ENCODE results near the gene SH2D5. TPM values are rescaled to one million over a fixed set of nuclear protein-coding genes. Genes with fewer than 3 reads are reported as not detected.

Gene SH2D5
- total RNA-seq, 1 donor from 2014 or later: 3.2 TPM

- Mint-ChIP-seq H3K4me3 (no peak overlapping the region), H3K27me3 (ENCODE audit: low read depth) (no peaks in the 10 kb centered on the region), H3K4me1 (peaks cover 15% of the 10 kb centered on the region), H3K9me3 (no peaks in the 10 kb centered on the region), H3K27ac (ENCODE audit: unreplicated experiment) (no peak overlapping the region), H3K36me3 (ENCODE audit: low read depth) (no peaks in the 10 kb centered on the region)
- TF ChIP-seq CTCF (conservative IDR thresholded peaks at IDR 0.05): no peak
- no peak for DNase-seq (ENCODE audit: low read depth, low spot score)
These were observed 34.1 kb downstream of the SH2D5 start for GRCh38 chr1:20698195-20698910.

- H3K27me3 Mint-ChIP-seq (ENCODE audit: low read depth): no peaks in the 10 kb centered on the region
- no peak overlapping the region for H3K4me3 Mint-ChIP-seq
- H3K9me3 Mint-ChIP-seq: no peaks in the 10 kb centered on the region
- DNase-seq (ENCODE audit: low read depth, low spot score): no peak
- no peak for TF ChIP-seq CTCF (conservative IDR thresholded peaks at IDR 0.05)
- no peak overlapping the region for H3K27ac Mint-ChIP-seq (ENCODE audit: unreplicated experiment)
- no peaks in the 10 kb centered on the region for H3K36me3 Mint-ChIP-seq (ENCODE audit: low read depth)
- H3K4me1 Mint-ChIP-seq: peaks cover 13% of the 10 kb centered on the region
These were observed 34.9 kb downstream of the SH2D5 start for GRCh38 chr1:20697563-20697962.

- H3K4me1 Mint-ChIP-seq: peaks cover 12% of the 10 kb centered on the region
- no peaks in the 10 kb centered on the region for H3K36me3 Mint-ChIP-seq (ENCODE audit: low read depth)
- no peaks in the 10 kb centered on the region for H3K9me3 Mint-ChIP-seq
- H3K27me3 Mint-ChIP-seq (ENCODE audit: low read depth): no peaks in the 10 kb centered on the region
- peak overlapping the region; percentile 87 for H3K4me3 Mint-ChIP-seq
- peak; percentile 99 for TF ChIP-seq CTCF (conservative IDR thresholded peaks at IDR 0.05)
- peak; percentile 91 for DNase-seq (ENCODE audit: low read depth, low spot score)
- H3K27ac Mint-ChIP-seq (ENCODE audit: unreplicated experiment): peak overlapping the region; percentile 84
These were observed 35.8 kb downstream of the SH2D5 start for GRCh38 chr1:20696397-20697333.

- H3K36me3 Mint-ChIP-seq (ENCODE audit: low read depth): no peaks in the 10 kb centered on the region
- no peak overlapping the region for H3K4me3 Mint-ChIP-seq
- no peaks in the 10 kb centered on the region for H3K27me3 Mint-ChIP-seq (ENCODE audit: low read depth)
- TF ChIP-seq CTCF (conservative IDR thresholded peaks at IDR 0.05): no peak
- no peaks in the 10 kb centered on the region for H3K9me3 Mint-ChIP-seq
- no peak overlapping the region for H3K27ac Mint-ChIP-seq (ENCODE audit: unreplicated experiment)
- peaks cover 12% of the 10 kb centered on the region for H3K4me1 Mint-ChIP-seq
- no peak for DNase-seq (ENCODE audit: low read depth, low spot score)
These were observed 37.0 kb downstream of the SH2D5 start for GRCh38 chr1:20695515-20695914.

- H3K4me1 Mint-ChIP-seq: peaks cover 12% of the 10 kb centered on the region
- H3K4me3 Mint-ChIP-seq: no peak overlapping the region
- DNase-seq (ENCODE audit: low read depth, low spot score): no peak
- no peak for TF ChIP-seq CTCF (conservative IDR thresholded peaks at IDR 0.05)
- no peaks in the 10 kb centered on the region for H3K27me3 Mint-ChIP-seq (ENCODE audit: low read depth)
- no peaks in the 10 kb centered on the region for H3K9me3 Mint-ChIP-seq
- H3K27ac Mint-ChIP-seq (ENCODE audit: unreplicated experiment): no peak overlapping the region
- H3K36me3 Mint-ChIP-seq (ENCODE audit: low read depth): no peaks in the 10 kb centered on the region
These were observed 38.9 kb downstream of the SH2D5 start for GRCh38 chr1:20693623-20694022.
